ENCODE measurements around the gene PIK3R2.

GRCh38 chr19:18122860-18123795 is 29.8 kb upstream of the PIK3R2 start:
- TF ChIP-seq FOXM1 (IDR thresholded peaks at IDR 0.05; ENCODE audit: borderline replicate concordance) (no peak), ELF4 (IDR thresholded peaks at IDR 0.05) (no peak), HDGF (IDR thresholded peaks at IDR 0.05; ENCODE audit: borderline replicate concordance) (no peak), SUZ12 (IDR thresholded peaks at IDR 0.05) (no peak), TARDBP (IDR thresholded peaks at IDR 0.05) (no peak), CTBP1 (IDR thresholded peaks at IDR 0.05; ENCODE audit: borderline replicate concordance) (no peak), NFRKB (IDR thresholded peaks at IDR 0.05) (no peak), ZNF384 (IDR thresholded peaks at IDR 0.05) (no peak)
- TF ChIP-seq, protein P1, sequence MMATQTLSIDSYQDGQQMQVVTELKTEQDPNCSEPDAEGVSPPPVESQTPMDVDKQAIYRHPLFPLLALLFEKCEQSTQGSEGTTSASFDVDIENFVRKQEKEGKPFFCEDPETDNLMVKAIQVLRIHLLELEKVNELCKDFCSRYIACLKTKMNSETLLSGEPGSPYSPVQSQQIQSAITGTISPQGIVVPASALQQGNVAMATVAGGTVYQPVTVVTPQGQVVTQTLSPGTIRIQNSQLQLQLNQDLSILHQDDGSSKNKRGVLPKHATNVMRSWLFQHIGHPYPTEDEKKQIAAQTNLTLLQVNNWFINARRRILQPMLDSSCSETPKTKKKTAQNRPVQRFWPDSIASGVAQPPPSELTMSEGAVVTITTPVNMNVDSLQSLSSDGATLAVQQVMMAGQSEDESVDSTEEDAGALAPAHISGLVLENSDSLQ (IDR thresholded peaks at IDR 0.05): no peak
